Heart left ventricle (tissue), 16 donors: ENCODE results near the gene FBXW4. TPM values are rescaled to one million over a fixed set of nuclear protein-coding genes. Genes with fewer than 3 reads are reported as not detected.

Experiments
- ATAC-seq, 4 donors: fragments of 200-7000 bp; cut with Tn5 transposase; one replicate each; pipeline ENCODE4 v1.9.1; 2020 to 2022; ENCODE audit warnings: moderate library complexity in 4 of 4, mild to moderate bottlenecking in 3 of 4, moderate number of reproducible peaks in 1 of 4
- DNase-seq, 5 donors: peaks; one replicate each; pipeline ENCODE4 v3.0.0-alpha.2; 2020
- H3K27ac ChIP-seq, 12 donors: fragments of 200-600 bp; sonication (generic) in 4 of 12; one replicate each; pipeline versions ENCODE4 v1.5.0 to v1.8.0; 2016 to 2022; ENCODE audit warnings: mild to moderate bottlenecking in 2 of 12
- H3K27me3 ChIP-seq, 9 donors: fragments of 200-600 bp; sonication (generic) in 2 of 9; one replicate each; pipeline versions ENCODE4 v1.5.1 to v1.8.0; 2016 to 2022; ENCODE audit warnings: mild to moderate bottlenecking in 3 of 9
- H3K36me3 ChIP-seq, 9 donors: fragments of 200-600 bp; sonication (generic) in 2 of 9; one replicate each; pipeline versions ENCODE4 v1.5.0 to v1.8.0; 2018 to 2022; ENCODE audit warnings: mild to moderate bottlenecking in 2 of 9
- H3K4me1 ChIP-seq, 12 donors: fragments of 200-600 bp; sonication (generic) in 4 of 12; one replicate each; pipeline versions ENCODE4 v1.5.0 to v1.8.0; 2016 to 2022; ENCODE audit warnings: mild to moderate bottlenecking in 3 of 12
- H3K4me3 ChIP-seq, 12 donors: fragments of 200-600 bp; sonication (generic) in 4 of 12; one replicate each; pipeline versions ENCODE4 v1.5.0 to v1.8.0; 2017 to 2022; ENCODE audit warnings: mild to moderate bottlenecking in 9 of 12, moderate library complexity in 4 of 12
- H3K9me3 ChIP-seq, 12 donors: fragments of 200-600 bp; sonication (generic) in 4 of 12; one replicate each; pipeline versions ENCODE4 v1.5.0 to v1.8.0; 2016 to 2022; ENCODE audit warnings: mild to moderate bottlenecking in 1 of 12
- POLR2A ChIP-seq, 2 donors: fragments of 450-650 bp; IDR thresholded peaks; one replicate each; pipeline ENCODE4 v1.6.1; 2017; ENCODE audit warnings: antibody characterized with exemption in 2 of 2, mild to moderate bottlenecking in 2 of 2, moderate library complexity in 2 of 2
- WGBS, 4 donors: extraction: QIAGEN DNeasy Blood & Tissue Kit in 2 of 4; methylation state at CpG; one replicate each; pipeline versions ENCODE4 v1.1.5 to v1.1.7; 2013 to 2018; 5-methylcytosine and 5-hydroxymethylcytosine counted together
- intact Hi-C, 10 donors: fragments of 100-400 bp; cut with DNase I; formaldehyde crosslinking; loops; one replicate each; pipeline versions ENCODE4 v1.11.1 to v1.14.2; 2022
- polyA plus RNA-seq, 2 donors: library from polyadenylated mRNA; stranded (reverse); fragments of 200-250 nt; gene quantifications; one replicate each; pipeline ENCODE4 v1.2.3, GENCODE V29; 2013
- total RNA-seq, 9 donors: library from RNA; depleted of rRNA in 2 of 9; stranded (reverse); fragments of >200 nt in 2 of 9; fragmentation: NEBNext Ultra II Directional in 3 of 9; extraction: Animal tissue kit (Norgen Biotek cat#: 25700) in 3 of 9; gene quantifications; one replicate each; pipeline versions ENCODE4 v1.1.0 to v1.2.4, GENCODE V29; 2016 to 2023
- TF ChIP-seq, protein P1 (sequence below), 12 donors: fragments of 200-600 bp; sonication (generic) in 4 of 12; IDR thresholded peaks; one replicate each; pipeline versions ENCODE4 v1.5.0 to v1.8.0; 2018 to 2022; ENCODE audit warnings: antibody characterized with exemption in 12 of 12, mild to moderate bottlenecking in 5 of 12
- donor health status: ischemic (EF 13 %, LVEDD 7.1; RV severe dilation, severe dysfunction).
- donor health status: healthy with polysubstance abuse.
- donor health status: DM: no; HTN: yes; CAD: no.
- donor health status: DM: no; HTN: no; CAD: no.
- donor health status: ischemic (EF 25% LVEDD 6.9; RV normal size, moderate dysfunction).
- donor health status: ischemic (EF 25% LVEDD 5.7; RV mildly dilated, moderate dysfunction).
- donor health status: healthy.
- donor health status: DM: yes; HTN: yes; CAD: no.
- donor health status: ischemic (EF 35%, LVEDD 5.7; RV mildly dilated, moderate dysfunction).
- donor health status: nonischemic (EF 11% LVEDD 7.7; RV severe dilation, severe dysfunction).
- donor health status: DM: yes; HTN: yes; CAD: no.
- donor health status: PGD.
- donor health status: ischemic (EF 29% LVEDD 5.4; RV normal size, mild dysfunction).
- donor health status: nonischemic (EF 23%, LVEDD 6.1; RV moderate dilation, normal function).

The FBXW4 gene
- total and polyA plus RNA-seq, 11 donors, result 35.8 to 116 (median 80.9) TPM

DNA sequence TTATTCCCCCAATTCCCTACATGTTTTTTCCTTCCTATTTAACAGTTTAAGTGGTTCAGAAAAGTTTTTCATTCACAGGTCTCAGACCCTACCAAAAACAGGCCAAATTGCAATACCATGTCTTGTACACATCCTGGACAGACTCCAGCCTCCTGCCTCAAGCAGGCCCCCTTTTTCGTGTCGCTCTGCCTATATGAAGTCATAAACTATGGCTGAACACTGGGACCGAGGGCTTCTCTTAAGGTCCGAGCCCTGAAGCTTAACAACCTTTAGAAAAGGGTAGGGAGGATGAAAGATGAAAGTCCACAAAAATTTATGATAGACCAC lies 1.4 kb downstream of the FBXW4 start:
- WGBS, 4 donors, result 1 to 4% (median 3%) methylated on average over 4 of the region's 4 CpGs
- no peaks in the 10 kb centered on the region for H3K36me3 ChIP-seq
- DNase-seq (no peak), ATAC-seq (peak in 2 of 4 donors; percentile 15 to 45)
- H3K27me3 ChIP-seq, result no peaks in the 10 kb centered on the region
- H3K4me1 ChIP-seq, result peaks cover 0 to 53% (median 42%) of the 10 kb centered on the region in 12 donors
- TF ChIP-seq, protein P1, sequence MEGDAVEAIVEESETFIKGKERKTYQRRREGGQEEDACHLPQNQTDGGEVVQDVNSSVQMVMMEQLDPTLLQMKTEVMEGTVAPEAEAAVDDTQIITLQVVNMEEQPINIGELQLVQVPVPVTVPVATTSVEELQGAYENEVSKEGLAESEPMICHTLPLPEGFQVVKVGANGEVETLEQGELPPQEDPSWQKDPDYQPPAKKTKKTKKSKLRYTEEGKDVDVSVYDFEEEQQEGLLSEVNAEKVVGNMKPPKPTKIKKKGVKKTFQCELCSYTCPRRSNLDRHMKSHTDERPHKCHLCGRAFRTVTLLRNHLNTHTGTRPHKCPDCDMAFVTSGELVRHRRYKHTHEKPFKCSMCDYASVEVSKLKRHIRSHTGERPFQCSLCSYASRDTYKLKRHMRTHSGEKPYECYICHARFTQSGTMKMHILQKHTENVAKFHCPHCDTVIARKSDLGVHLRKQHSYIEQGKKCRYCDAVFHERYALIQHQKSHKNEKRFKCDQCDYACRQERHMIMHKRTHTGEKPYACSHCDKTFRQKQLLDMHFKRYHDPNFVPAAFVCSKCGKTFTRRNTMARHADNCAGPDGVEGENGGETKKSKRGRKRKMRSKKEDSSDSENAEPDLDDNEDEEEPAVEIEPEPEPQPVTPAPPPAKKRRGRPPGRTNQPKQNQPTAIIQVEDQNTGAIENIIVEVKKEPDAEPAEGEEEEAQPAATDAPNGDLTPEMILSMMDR (IDR thresholded peaks at IDR 0.05), result no peak
- no peak for TF ChIP-seq POLR2A (IDR thresholded peaks at IDR 0.05)
- intact Hi-C loops, result loop anchor here in 1 of 10 donors (10.0 kb wide), 1 partner anchor 89 kb away; no protein-coding TSS in a partner anchor
- H3K4me3 ChIP-seq, result peak overlapping the region; percentile 69 to 93 (median 86)
- peak overlapping the region; percentile 92 to 99 (median 96) for H3K27ac ChIP-seq
- H3K9me3 ChIP-seq, result no peaks in the 10 kb centered on the region

DNA sequence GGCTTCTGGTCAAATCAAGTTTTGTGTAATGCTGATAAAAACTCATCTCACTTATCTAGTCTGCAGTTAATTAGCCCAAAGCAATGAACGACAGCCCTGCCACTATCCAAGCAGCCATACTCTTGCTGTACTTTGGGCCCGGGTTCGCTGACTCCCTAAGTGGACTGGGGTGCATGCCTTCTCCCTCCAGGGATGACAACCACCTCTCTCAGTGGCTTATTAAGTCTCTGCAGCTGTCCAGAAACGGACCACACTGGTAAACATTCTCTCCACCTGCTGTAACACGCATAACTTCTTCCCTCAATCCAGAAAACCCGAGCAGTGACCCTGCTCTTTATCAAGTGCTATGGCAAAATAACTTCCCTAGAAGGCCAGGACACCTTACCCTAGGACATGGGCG lies 3.9 kb downstream of the FBXW4 start:
- Histone ChIP-seq H3K4me1 (peaks cover 0 to 66% (median 52%) of the 10 kb centered on the region in 12 donors), H3K27ac (peak overlapping the region in 4 of 12 donors; percentile 0 to 56 (median 18)), H3K36me3 (no peaks in the 10 kb centered on the region), H3K27me3 (no peaks in the 10 kb centered on the region), H3K4me3 (no peak overlapping the region), H3K9me3 (no peaks in the 10 kb centered on the region)
- no peak for ATAC-seq
- TF ChIP-seq, protein P1 (IDR thresholded peaks at IDR 0.05), result no peak
- no peak for TF ChIP-seq POLR2A (IDR thresholded peaks at IDR 0.05)
- 64 to 69% (median 69%) methylated on average over 7 of the region's 7 CpGs for WGBS, 4 donors
- no peak for DNase-seq
- intact Hi-C loops, result loop anchor here in 1 of 10 donors (10.0 kb wide), 1 partner anchor 86 kb away; no protein-coding TSS in a partner anchor

DNA sequence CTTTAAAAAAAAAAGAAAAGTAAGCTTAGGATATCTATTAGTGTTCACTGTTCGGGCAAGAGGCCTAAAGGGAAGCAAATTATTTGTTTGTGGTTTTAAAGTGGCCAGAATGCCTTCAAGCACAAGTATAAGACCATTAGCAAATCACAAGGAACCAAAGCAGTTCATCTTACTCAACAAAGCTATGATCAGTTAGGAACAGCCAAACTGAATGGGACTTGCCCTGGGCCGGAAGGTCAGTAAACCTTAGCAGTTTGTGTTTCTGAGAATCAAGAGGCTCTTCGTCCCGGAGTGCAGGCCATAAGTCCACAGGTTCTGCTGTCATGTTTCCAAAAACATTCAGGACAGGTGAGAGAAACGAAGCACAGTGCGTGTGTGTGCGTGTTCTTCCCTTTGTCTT lies 4.5 kb downstream of the FBXW4 start:
- Histone ChIP-seq H3K27me3 (no peaks in the 10 kb centered on the region), H3K4me3 (no peak overlapping the region), H3K9me3 (no peaks in the 10 kb centered on the region), H3K4me1 (peaks cover 0 to 69% (median 55%) of the 10 kb centered on the region in 12 donors), H3K36me3 (no peaks in the 10 kb centered on the region), H3K27ac (peak overlapping the region in 3 of 12 donors; percentile 0 to 56 (median 27))
- ATAC-seq (no peak), DNase-seq (no peak)
- no peak for TF ChIP-seq POLR2A (IDR thresholded peaks at IDR 0.05)
- TF ChIP-seq, protein P1 (IDR thresholded peaks at IDR 0.05), result no peak
- intact Hi-C loops, result loop anchor here in 1 of 10 donors (10.0 kb wide), 1 partner anchor 86 kb away; no protein-coding TSS in a partner anchor
- 54 to 64% (median 61%) methylated on average over 7 of the region's 7 CpGs for WGBS, 4 donors

DNA sequence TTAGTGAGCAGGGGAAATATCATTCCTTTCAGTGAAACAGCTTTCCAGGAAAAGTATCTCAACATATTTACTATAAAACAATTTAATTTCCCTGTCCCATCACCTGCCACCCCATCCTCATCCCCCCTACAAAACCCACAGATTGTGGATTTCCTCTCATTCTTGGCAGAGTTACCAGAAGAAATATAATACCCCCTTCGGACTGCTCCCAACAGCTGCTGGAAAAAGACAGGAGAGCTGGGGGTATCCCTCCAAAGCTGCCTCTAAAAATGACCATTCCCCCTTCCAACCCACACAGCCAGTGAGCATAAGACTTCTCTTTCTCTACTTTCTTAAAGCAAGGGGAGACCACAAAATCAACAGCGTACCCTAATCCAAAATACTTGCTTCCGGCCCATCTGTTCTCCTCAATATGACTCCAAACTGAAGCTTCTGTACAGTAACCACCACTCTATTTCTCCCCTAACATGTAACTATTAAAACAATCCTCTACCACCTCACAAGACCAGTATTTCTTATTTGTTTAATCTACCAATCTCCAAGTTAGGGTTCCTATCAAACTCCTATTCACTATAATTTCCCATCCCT lies 7.8 kb downstream of the FBXW4 start:
- TF ChIP-seq POLR2A (IDR thresholded peaks at IDR 0.05), result no peak
- TF ChIP-seq, protein P1 (IDR thresholded peaks at IDR 0.05), result no peak
- DNase-seq (no peak), ATAC-seq (no peak)
- H3K4me1 ChIP-seq, result peaks cover 0 to 59% (median 42%) of the 10 kb centered on the region in 12 donors
- no peaks in the 10 kb centered on the region for H3K27me3 ChIP-seq
- H3K27ac ChIP-seq, result no peak overlapping the region
- intact Hi-C loops, result no loop called here
- no peak overlapping the region for H3K4me3 ChIP-seq
- WGBS, 4 donors, result 76 to 85% (median 82%) methylated on average over 3 of the region's 3 CpGs
- H3K9me3 ChIP-seq, result peaks cover 0 to 3% (median 0%) of the 10 kb centered on the region in 12 donors
- no peaks in the 10 kb centered on the region for H3K36me3 ChIP-seq
